GM19468 (cell line): ENCODE measurements around the gene PUM1.

Experiments used
- ATAC-seq: cut with Tn5 transposase; IDR thresholded peaks from one replicate; pipeline ENCODE4 v1.9.1; 2021; ENCODE audit warnings: mild to moderate bottlenecking, moderate library complexity, moderate number of reproducible peaks; ENCODE audit not compliant: unreplicated experiment; ENCODE audit errors: extremely low read depth

The PUM1 gene

DNA sequence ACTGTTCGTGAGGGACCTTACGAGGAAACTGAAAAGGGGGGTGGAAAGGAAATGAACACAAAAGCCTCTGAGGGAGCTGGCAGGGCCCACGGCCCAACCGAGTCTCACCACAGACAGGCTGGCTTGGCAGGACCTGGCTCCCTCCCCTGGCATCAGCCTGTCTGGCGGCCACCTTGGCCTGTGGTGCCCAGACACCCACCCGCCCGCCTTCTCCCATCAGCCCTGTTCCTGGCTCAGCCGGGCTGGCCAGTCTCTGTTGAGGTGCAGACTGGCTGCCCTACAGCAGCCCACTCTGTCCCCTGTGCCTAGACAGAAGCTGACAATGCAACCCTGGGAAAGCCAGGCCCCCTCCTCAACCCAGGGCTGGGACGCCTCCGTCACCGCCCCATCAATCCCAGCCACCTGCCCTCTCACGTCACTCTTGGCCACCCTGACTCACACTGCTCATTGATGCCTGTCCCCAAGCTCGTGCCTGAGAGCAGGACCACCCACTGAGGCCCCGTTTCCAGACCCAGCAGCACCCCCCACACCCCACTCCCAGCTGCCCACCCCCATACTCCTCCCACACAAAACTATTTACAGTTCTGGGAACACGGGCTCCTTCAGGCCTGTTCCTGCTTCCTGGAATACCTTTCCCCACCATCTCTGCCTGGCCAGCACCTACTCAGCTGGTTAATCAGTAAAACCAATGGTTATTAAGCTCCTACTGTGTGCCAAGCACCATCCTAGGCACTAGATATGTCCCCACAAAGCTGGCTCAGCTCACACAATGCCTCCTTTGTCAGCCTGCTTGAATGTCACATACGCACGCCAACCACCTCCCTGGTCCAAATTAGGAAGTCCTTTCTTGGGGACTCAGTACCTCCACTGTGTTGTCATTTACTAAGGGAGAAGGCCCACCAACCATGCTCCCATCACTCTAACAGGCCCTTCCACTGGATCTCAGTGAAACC lies 179.7 kb downstream of the PUM1 start:
- no peak for ATAC-seq

GRCh38 chr1:30884723-30885122 lies 180.8 kb downstream of the PUM1 start:
- no peak for ATAC-seq

DNA sequence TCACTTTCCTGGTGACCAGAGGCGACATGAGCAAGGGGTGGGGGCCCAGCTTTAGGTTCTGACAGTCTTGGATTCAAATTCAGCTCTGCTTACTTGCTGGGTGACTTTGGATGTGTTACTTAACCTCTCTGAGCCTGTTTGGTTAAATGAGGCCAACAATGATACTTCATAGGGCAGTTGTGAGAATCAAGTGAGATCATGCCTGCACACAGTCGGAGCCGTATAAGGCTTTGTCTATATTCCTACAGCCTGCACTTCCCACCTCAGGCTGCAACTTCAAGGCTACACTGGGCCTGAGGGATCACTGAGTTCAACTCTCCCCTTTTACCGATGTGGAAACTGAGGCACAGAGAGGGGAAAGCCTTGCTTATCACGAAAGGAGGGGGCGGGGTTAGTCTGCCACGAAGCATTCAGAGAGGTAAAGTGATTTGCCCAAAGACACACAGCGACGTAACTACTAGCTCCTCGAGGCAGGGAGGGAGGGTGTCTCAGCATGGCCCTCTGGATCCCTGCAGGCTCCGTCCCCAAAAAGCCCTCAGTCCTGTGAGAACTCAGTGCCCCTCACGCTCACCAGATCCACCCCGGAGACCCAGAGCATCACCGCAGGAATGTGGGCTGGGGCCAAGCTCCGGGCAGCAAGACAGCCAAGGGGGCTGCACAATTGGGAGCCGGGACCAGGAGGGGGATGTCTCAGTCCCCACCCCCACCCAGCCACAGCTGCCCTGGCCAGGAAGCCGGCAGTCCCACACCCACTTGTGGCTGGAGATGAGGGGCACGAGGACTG lies 181.9 kb downstream of the PUM1 start:
- ATAC-seq, result no peak

DNA sequence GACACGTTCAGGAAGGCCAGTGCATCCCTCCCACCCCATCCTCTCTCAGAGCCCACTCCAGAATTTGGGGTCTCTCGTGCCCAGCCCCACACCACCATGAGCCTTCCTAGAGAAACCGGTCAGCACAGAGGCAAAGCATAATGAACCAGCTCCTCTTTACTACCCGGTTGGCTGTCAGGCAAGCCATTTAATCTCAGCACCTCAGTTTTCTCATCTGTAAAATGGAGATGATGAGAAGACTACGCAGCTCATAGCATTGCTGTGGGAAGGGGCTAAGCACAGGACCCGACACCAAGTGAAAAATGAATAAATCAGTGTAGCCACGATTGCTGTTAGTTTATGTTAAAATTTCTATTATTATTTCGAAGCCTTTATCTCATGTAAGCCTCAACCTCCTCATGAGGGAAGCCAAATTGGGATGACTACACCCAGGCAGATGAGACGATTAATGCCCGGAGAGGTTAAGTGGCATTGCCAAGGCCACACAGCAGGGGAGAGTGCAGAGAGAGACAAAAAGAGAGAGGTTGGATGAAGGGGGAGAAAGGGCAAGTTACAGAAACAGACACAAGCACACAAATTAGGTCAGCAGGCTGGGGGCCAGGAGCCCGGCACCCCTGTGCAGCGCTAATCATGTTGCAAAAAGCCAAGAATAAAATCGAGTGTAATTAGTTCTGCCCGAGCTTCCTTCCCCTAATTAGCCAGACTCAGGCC lies 182.7 kb downstream of the PUM1 start:
- no peak for ATAC-seq
